GM21737 (cell line): ENCODE results near the gene PATJ.

Source experiments
- ATAC-seq: cut with Tn5 transposase; IDR thresholded peaks from one replicate; pipeline ENCODE4 v1.9.1; 2021; ENCODE audit warnings: mild to moderate bottlenecking, moderate library complexity; ENCODE audit not compliant: unreplicated experiment

The PATJ gene

GRCh38 chr1:62082456-62083363 is 340.4 kb downstream of the PATJ start:
- peak; percentile 65 for ATAC-seq

GRCh38 chr1:62084310-62084890 is 342.1 kb downstream of the PATJ start:
- no peak for ATAC-seq

- no peak for ATAC-seq
These were observed 346.2 kb downstream of the PATJ start for GRCh38 chr1:62088439-62088838.

GRCh38 chr1:62089570-62089969 is 347.3 kb downstream of the PATJ start:
- no peak for ATAC-seq

- no peak for ATAC-seq
These were observed 347.7 kb downstream of the PATJ start for GRCh38 chr1:62090016-62090415.

GRCh38 chr1:62092110-62092509 is 349.8 kb downstream of the PATJ start:
- no peak for ATAC-seq

- no peak for ATAC-seq
These were observed 351.0 kb downstream of the PATJ start for GRCh38 chr1:62093261-62093660.

- ATAC-seq, result no peak
These were observed 355.2 kb downstream of the PATJ start for GRCh38 chr1:62097464-62097863.

- no peak for ATAC-seq
These were observed 358.2 kb downstream of the PATJ start for GRCh38 chr1:62100442-62100841.

- no peak for ATAC-seq
These were observed 361.6 kb downstream of the PATJ start for GRCh38 chr1:62103846-62104245.

GRCh38 chr1:62107923-62108322 is 365.6 kb downstream of the PATJ start:
- no peak for ATAC-seq

- ATAC-seq, result no peak
These were observed 366.8 kb downstream of the PATJ start for GRCh38 chr1:62109124-62109523.

- no peak for ATAC-seq
These were observed 368.0 kb downstream of the PATJ start for GRCh38 chr1:62110198-62110817.

- no peak for ATAC-seq
These were observed 368.8 kb downstream of the PATJ start for GRCh38 chr1:62111084-62111483.

GRCh38 chr1:62113507-62113906 is 371.2 kb downstream of the PATJ start:
- no peak for ATAC-seq

- no peak for ATAC-seq
These were observed 374.9 kb downstream of the PATJ start for GRCh38 chr1:62117018-62117750.

- no peak for ATAC-seq
These were observed 384.5 kb downstream of the PATJ start for GRCh38 chr1:62126579-62127290.

- ATAC-seq, result no peak
These were observed 386.5 kb downstream of the PATJ start for GRCh38 chr1:62128745-62129144.

- peak; percentile 76 for ATAC-seq
These were observed 388.9 kb downstream of the PATJ start for GRCh38 chr1:62131093-62131725.

- ATAC-seq, result no peak
These were observed 395.7 kb downstream of the PATJ start for GRCh38 chr1:62138029-62138428.
